Measurements from ENCODE around the gene GALR2. TPM values are rescaled to one million over a fixed set of nuclear protein-coding genes. Genes with fewer than 3 reads are reported as not detected.
"Not testable (repeated sequence)": the region's sequence is repeated elsewhere in the genome, so short reads cannot be mapped to it uniquely, and the experiment has no call there.

GALR2 gene
- total and polyA plus RNA-seq, 3 experiments from 2014 or later, result 2.7 to 3.1 TPM; not detected in 1

DNA sequence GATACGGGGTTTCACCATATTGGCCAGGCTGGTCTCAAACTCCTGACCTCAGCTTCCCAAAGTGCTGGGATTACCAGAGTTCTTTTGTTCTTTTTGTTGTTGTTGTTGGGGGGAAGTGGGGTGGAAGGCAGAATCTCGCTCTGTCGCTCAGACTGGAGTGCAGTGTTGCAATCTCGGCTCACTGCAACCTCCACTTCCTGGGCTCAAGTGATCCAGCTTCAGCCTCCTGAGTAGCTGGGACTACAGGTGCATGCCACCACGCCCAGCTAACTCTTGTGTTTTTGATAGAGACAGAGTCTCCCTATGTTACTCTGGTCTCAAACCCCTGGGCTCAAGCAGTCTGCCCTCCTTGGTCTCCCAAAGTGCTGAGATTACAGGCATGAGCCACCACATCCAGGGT is 3.8 kb downstream of the GALR2 start:
- ChIA-PET POLR2A (interaction anchor here (0.7 to 1.4 kb wide), 3 partner anchors 8 to 15 kb away, joined by 3 to 8 read pairs (median 4); no protein-coding TSS in a partner anchor), CTCF (interaction anchor here (1.3 kb wide), 1 partner anchor 63 kb away, joined by 3 read pairs; no protein-coding TSS in a partner anchor)
- H3K27me3 Mint-ChIP-seq, result peaks cover 30 to 37% of the 10 kb centered on the region in 2 donors
- not testable (repeated sequence) for H3K27ac ChIP-seq (ENCODE audit: low read depth, low read length); H3K36me3 ChIP-seq (ENCODE audit: insufficient read depth, low read length); H3K4me3 ChIP-seq (ENCODE audit: low read length); H3K27ac Mint-ChIP-seq; H3K9me3 ChIP-seq (ENCODE audit: low read length); H3K36me3 Mint-ChIP-seq; H3K9me3 Mint-ChIP-seq; DNase-seq
- peaks cover 23 to 65% (median 27%) of the 10 kb centered on the region in 3 donors for H3K4me1 Mint-ChIP-seq
- H3K4me3 Mint-ChIP-seq, result peak overlapping the region in 3 of 7 donors; percentile 6 to 56 (median 31)
- Histone ChIP-seq H3K27me3 (ENCODE audit: insufficient read depth, low read length, poor library complexity, severe bottlenecking) (peaks cover 31% of the 10 kb centered on the region), H3K4me1 (ENCODE audit: insufficient read depth, low read length) (peaks cover 48% of the 10 kb centered on the region)

DNA sequence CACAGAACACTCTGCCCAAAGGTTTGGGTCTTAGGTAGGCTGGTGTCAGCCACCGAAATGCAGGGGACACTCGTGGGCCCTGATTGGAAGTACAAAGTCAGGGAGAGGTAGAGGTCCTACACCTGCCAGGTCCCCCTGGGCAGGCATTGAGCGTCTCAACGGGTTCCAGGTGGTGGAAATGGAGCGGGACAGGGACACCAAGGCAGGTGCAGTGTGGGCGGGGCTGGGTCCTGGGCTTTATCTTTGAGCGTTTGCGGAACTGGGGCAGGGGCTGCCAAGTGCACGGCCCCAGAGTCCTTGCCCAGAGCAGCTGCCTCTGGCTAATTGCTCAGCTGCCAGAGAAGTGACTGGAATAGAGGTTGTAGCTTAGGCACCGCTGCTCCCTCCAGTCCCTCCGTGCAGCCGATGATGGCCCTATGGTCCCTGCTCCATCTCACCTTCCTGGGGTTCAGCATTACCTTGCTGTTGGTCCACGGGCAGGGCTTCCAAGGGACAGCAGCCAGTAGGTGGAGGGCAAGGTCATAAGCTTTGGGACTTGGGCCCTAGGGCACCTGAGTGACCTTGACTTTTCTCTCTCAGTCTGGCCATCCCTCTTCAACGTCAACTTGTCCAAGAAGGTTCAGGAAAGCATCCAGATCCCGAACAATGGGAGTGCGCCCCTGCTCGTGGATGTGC is 4.4 kb downstream of the GALR2 start, which contains the start of gene ZACN:
Gene ZACN, plus strand, starts transcription at position 323 of the 675 bp plus-strand sequence. Its CDS starts 83 bp downstream, at position 406.
- peaks cover 26% of the 10 kb centered on the region for H3K27me3 ChIP-seq (ENCODE audit: insufficient read depth, low read length, poor library complexity, severe bottlenecking)
- H3K27ac ChIP-seq (ENCODE audit: low read depth, low read length), result no peak within 1 kb of the TSS
- peaks cover 0 to 11% (median 0%) of the 10 kb centered on the region in 3 donors for H3K36me3 Mint-ChIP-seq
- peak within 1 kb of the TSS in 4 of 7 donors; percentile 8 to 56 (median 44) for H3K4me3 Mint-ChIP-seq
- peaks cover 23 to 61% (median 27%) of the 10 kb centered on the region in 3 donors for H3K4me1 Mint-ChIP-seq
- peaks cover 4% of the 10 kb centered on the region for H3K36me3 ChIP-seq (ENCODE audit: insufficient read depth, low read length)
- no peaks in the 10 kb centered on the region for H3K9me3 ChIP-seq (ENCODE audit: low read length)
- no peak for DNase-seq
- peaks cover 48% of the 10 kb centered on the region for H3K4me1 ChIP-seq (ENCODE audit: insufficient read depth, low read length)
- peaks cover 30 to 33% of the 10 kb centered on the region in 2 donors for H3K27me3 Mint-ChIP-seq
- ChIA-PET CTCF (interaction anchor here (0.8 to 1.2 kb wide), 3 partner anchors 12 to 26 kb away, joined by 3 to 4 read pairs (median 3); no protein-coding TSS in a partner anchor), POLR2A (no interaction called here)
- H3K27ac Mint-ChIP-seq, result peak within 1 kb of the TSS in 3 of 8 donors; percentile 3 to 66 (median 47)
- H3K9me3 Mint-ChIP-seq, result no peaks in the 10 kb centered on the region
- no peak within 1 kb of the TSS for H3K4me3 ChIP-seq (ENCODE audit: low read length)

GRCh38 chr17:76079535-76079955 is 5.0 kb downstream of the GALR2 start:
- Mint-ChIP-seq H3K27ac (no peak overlapping the region), H3K27me3 (peaks cover 30 to 31% of the 10 kb centered on the region in 2 donors), H3K36me3 (peaks cover 0 to 17% (median 3%) of the 10 kb centered on the region in 3 donors), H3K4me3 (no peak overlapping the region), H3K4me1 (peaks cover 23 to 60% (median 28%) of the 10 kb centered on the region in 3 donors), H3K9me3 (no peaks in the 10 kb centered on the region)
- ChIA-PET POLR2A (no interaction called here), CTCF (interaction anchor here (0.8 to 1.2 kb wide), 4 partner anchors 12 to 79 kb away, joined by 3 to 4 read pairs (median 3); no protein-coding TSS in a partner anchor)
- Histone ChIP-seq H3K36me3 (ENCODE audit: insufficient read depth, low read length) (peaks cover 9% of the 10 kb centered on the region), H3K4me1 (ENCODE audit: insufficient read depth, low read length) (peaks cover 43% of the 10 kb centered on the region), H3K27ac (ENCODE audit: low read depth, low read length) (no peak overlapping the region), H3K27me3 (ENCODE audit: insufficient read depth, low read length, poor library complexity, severe bottlenecking) (peaks cover 26% of the 10 kb centered on the region), H3K9me3 (ENCODE audit: low read length) (no peaks in the 10 kb centered on the region), H3K4me3 (ENCODE audit: low read length) (no peak overlapping the region)
- no peak for DNase-seq

GRCh38 chr17:76079956-76080767 is 5.6 kb downstream of the GALR2 start:
- Histone ChIP-seq H3K4me1 (ENCODE audit: insufficient read depth, low read length) (peaks cover 38% of the 10 kb centered on the region), H3K36me3 (ENCODE audit: insufficient read depth, low read length) (peaks cover 15% of the 10 kb centered on the region), H3K27ac (ENCODE audit: low read depth, low read length) (no peak overlapping the region), H3K9me3 (ENCODE audit: low read length) (no peaks in the 10 kb centered on the region), H3K4me3 (ENCODE audit: low read length) (no peak overlapping the region), H3K27me3 (ENCODE audit: insufficient read depth, low read length, poor library complexity, severe bottlenecking) (peaks cover 20% of the 10 kb centered on the region)
- peaks cover 18 to 53% (median 25%) of the 10 kb centered on the region in 3 donors for H3K4me1 Mint-ChIP-seq
- no peak for DNase-seq
- peaks cover 25 to 26% of the 10 kb centered on the region in 2 donors for H3K27me3 Mint-ChIP-seq
- H3K27ac Mint-ChIP-seq, result peak overlapping the region in 2 of 8 donors; percentile 54 to 68
- POLR2A ChIA-PET, result interaction anchor here (0.5 to 0.9 kb wide), 4 partner anchors 11 to 413 kb away, joined by 4 to 5 read pairs (median 4); no protein-coding TSS in a partner anchor
- peaks cover 0 to 23% (median 5%) of the 10 kb centered on the region in 3 donors for H3K36me3 Mint-ChIP-seq
- CTCF ChIA-PET, result interaction anchor here (0.8 to 1.2 kb wide), 5 partner anchors 11 to 80 kb away, joined by 3 to 4 read pairs (median 3); no protein-coding TSS in a partner anchor
- peak overlapping the region in 1 of 7 donors; percentile 8 for H3K4me3 Mint-ChIP-seq
- no peaks in the 10 kb centered on the region for H3K9me3 Mint-ChIP-seq

GRCh38 chr17:76080768-76081287 is 6.2 kb downstream of the GALR2 start:
- no peaks in the 10 kb centered on the region for H3K9me3 ChIP-seq (ENCODE audit: low read length)
- peaks cover 19 to 20% of the 10 kb centered on the region in 2 donors for H3K27me3 Mint-ChIP-seq
- peak overlapping the region in 1 of 7 donors; percentile 32 for H3K4me3 Mint-ChIP-seq
- ChIA-PET CTCF (interaction anchor here (0.9 kb wide), 1 partner anchor 67 kb away, joined by 3 read pairs; no protein-coding TSS in a partner anchor), POLR2A (interaction anchor here (0.5 to 0.9 kb wide), 3 partner anchors 9 to 14 kb away, joined by 4 read pairs; no protein-coding TSS in a partner anchor)
- peak overlapping the region in 2 of 8 donors; percentile 11 to 54 for H3K27ac Mint-ChIP-seq
- no peaks in the 10 kb centered on the region for H3K9me3 Mint-ChIP-seq
- H3K36me3 ChIP-seq (ENCODE audit: insufficient read depth, low read length), result peaks cover 18% of the 10 kb centered on the region
- H3K27me3 ChIP-seq (ENCODE audit: insufficient read depth, low read length, poor library complexity, severe bottlenecking), result peaks cover 14% of the 10 kb centered on the region
- H3K4me1 Mint-ChIP-seq, result peaks cover 13 to 47% (median 19%) of the 10 kb centered on the region in 3 donors
- no peak overlapping the region for H3K4me3 ChIP-seq (ENCODE audit: low read length)
- DNase-seq, result no peak
- no peak overlapping the region for H3K27ac ChIP-seq (ENCODE audit: low read depth, low read length)
- H3K36me3 Mint-ChIP-seq, result peaks cover 0 to 30% (median 5%) of the 10 kb centered on the region in 3 donors
- H3K4me1 ChIP-seq (ENCODE audit: insufficient read depth, low read length), result peaks cover 32% of the 10 kb centered on the region

DNA sequence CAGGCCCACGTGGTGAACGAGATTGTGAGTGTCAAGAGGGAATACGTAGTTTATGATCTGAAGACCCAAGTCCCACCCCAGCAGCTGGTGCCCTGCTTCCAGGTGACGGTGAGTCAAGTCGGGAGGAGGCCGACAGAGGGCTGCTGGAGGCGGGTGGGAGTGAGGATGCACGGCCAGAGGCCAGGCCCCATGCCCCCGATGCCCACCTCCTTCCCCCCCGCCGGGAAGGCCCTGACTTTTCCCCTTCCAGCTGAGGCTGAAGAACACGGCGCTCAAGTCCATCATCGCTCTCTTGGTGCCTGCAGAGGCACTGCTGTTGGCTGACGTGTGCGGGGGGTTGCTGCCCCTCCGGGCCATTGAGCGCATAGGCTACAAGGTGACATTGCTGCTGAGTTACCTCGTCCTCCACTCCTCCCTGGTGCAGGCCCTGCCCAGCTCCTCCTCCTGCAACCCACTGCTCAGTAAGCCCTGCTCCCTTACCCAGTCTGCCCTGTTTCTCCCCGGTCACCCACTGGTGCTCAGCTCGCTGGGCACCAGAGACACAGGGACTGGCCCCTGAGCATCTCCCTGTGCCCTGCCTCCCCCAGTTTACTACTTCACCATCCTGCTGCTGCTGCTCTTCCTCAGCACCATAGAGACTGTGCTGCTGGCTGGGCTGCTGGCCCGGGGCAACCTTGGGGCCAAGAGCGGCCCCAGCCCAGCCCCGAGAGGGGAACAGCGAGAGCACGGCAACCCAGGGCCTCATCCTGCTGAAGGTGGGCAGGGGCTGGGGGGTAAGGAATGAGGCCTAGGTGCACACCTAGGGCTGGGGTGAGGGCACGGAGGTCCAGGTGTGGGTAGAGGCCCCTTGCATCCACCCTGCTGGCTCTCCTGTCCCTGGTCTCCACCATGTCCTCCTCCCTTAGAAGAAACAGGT is 7.0 kb downstream of the GALR2 start:
- no peak overlapping the region for H3K27ac ChIP-seq (ENCODE audit: low read depth, low read length)
- Mint-ChIP-seq H3K36me3 (peaks cover 0 to 37% (median 5%) of the 10 kb centered on the region in 3 donors), H3K4me3 (no peak overlapping the region), H3K4me1 (peaks cover 10 to 40% (median 15%) of the 10 kb centered on the region in 3 donors), H3K27me3 (peaks cover 12 to 14% of the 10 kb centered on the region in 2 donors), H3K9me3 (no peaks in the 10 kb centered on the region), H3K27ac (peak overlapping the region in 4 of 8 donors; percentile 29 to 92 (median 55))
- DNase-seq, result no peak
- H3K9me3 ChIP-seq (ENCODE audit: low read length), result no peaks in the 10 kb centered on the region
- H3K36me3 ChIP-seq (ENCODE audit: insufficient read depth, low read length), result peaks cover 20% of the 10 kb centered on the region
- peaks cover 9% of the 10 kb centered on the region for H3K27me3 ChIP-seq (ENCODE audit: insufficient read depth, low read length, poor library complexity, severe bottlenecking)
- H3K4me1 ChIP-seq (ENCODE audit: insufficient read depth, low read length), result peaks cover 24% of the 10 kb centered on the region
- POLR2A ChIA-PET, result interaction anchor here (0.8 kb wide), 1 partner anchor 8 kb away, joined by 4 read pairs; no protein-coding TSS in a partner anchor
- no peak overlapping the region for H3K4me3 ChIP-seq (ENCODE audit: low read length)
- CTCF ChIA-PET, result no interaction called here
